Neural cell (in vitro differentiated cells): ENCODE measurements around the gene MSL2. TPM values are rescaled to one million over a fixed set of nuclear protein-coding genes. Genes with fewer than 3 reads are reported as not detected.

ENCODE experiments used
- H2AFZ ChIP-seq: fragments of 200-600, 300-800 bp; sonication (generic), shearing (Covaris generic); 2 replicates; pipeline ENCODE4 v1.6.0; 2014; ENCODE audit warnings: low read depth, mild to moderate bottlenecking, antibody characterized with exemption, low read length, moderate library complexity
- H3F3A ChIP-seq: fragments of 200-600 bp; shearing (Covaris generic); 2 replicates; pipeline ENCODE4 v1.6.1; 2016; ENCODE audit warnings: mild to moderate bottlenecking, moderate library complexity, mixed read lengths, antibody characterized with exemption, low read length; ENCODE audit not compliant: insufficient read depth, poor library complexity, severe bottlenecking
- H3K27ac ChIP-seq: fragments of 200-600, 300-800 bp; sonication (generic), shearing (Covaris generic); 2 replicates; pipeline ENCODE4 v1.5.1; 2014; ENCODE audit warnings: mild to moderate bottlenecking, low read length, moderate library complexity
- H3K27me3 ChIP-seq: fragments of 300-800, 200-600 bp; sonication (generic), shearing (Covaris generic); 2 replicates; pipeline ENCODE4 v1.6.0; 2014; ENCODE audit warnings: mild to moderate bottlenecking, low read depth, low read length, moderate library complexity; ENCODE audit not compliant: insufficient read depth
- H3K36me3 ChIP-seq: fragments of 300-800, 200-600 bp; sonication (generic), shearing (Covaris generic); 2 replicates; pipeline ENCODE4 v1.5.1; 2014; ENCODE audit warnings: mild to moderate bottlenecking, antibody characterized with exemption, low read length, moderate library complexity; ENCODE audit not compliant: insufficient read depth
- H3K4me2 ChIP-seq: fragments of 300-800, 200-600 bp; sonication (generic), shearing (Covaris generic); 2 replicates; pipeline ENCODE4 v1.6.0; 2014; ENCODE audit warnings: mild to moderate bottlenecking, low read length
- H3K4me3 ChIP-seq: fragments of 300-800, 200-600 bp; sonication (generic), shearing (Covaris generic); 2 replicates; pipeline ENCODE4 v1.5.1; 2014; ENCODE audit warnings: mild to moderate bottlenecking, low read length, moderate library complexity
- H3K79me2 ChIP-seq: fragments of 200-600 bp; shearing (Covaris generic); replicated peaks from 2 replicates; pipeline ENCODE4 v1.6.0; 2014; ENCODE audit warnings: mild to moderate bottlenecking, low read length, moderate library complexity; ENCODE audit not compliant: insufficient read depth
- H3K9ac ChIP-seq: fragments of 300-800, 200-600 bp; sonication (generic), shearing (Covaris generic); 2 replicates; pipeline ENCODE4 v1.6.1; 2016; ENCODE audit warnings: mild to moderate bottlenecking, low read length, mixed read lengths
- H3K9me2 ChIP-seq: fragments of 200-600 bp; shearing (Covaris generic); 2 replicates; pipeline ENCODE4 v1.6.1; 2016; ENCODE audit warnings: mild to moderate bottlenecking, low read length, mixed read lengths; ENCODE audit not compliant: insufficient read depth
- H3K9me3 ChIP-seq: fragments of 200-600, 300-800 bp; sonication (generic), shearing (Covaris generic); 2 replicates; pipeline ENCODE4 v1.6.1; 2016; ENCODE audit warnings: mild to moderate bottlenecking, mixed run types, low read length, moderate library complexity, mixed read lengths
- H4K20me1 ChIP-seq: fragments of 200-600 bp; shearing (Covaris generic); 2 replicates; pipeline ENCODE4 v1.6.1; 2016; ENCODE audit warnings: mild to moderate bottlenecking, mixed run types; ENCODE audit not compliant: insufficient read depth
- CTCF ChIP-seq: fragments of 450-650 bp; IDR thresholded peaks from 2 replicates; pipeline ENCODE4 v1.5.1; 2014; ENCODE audit warnings: antibody characterized with exemption, mild to moderate bottlenecking, moderate library complexity; ENCODE audit not compliant: poor library complexity, severe bottlenecking
- EP300 ChIP-seq: fragments of 450-650 bp; conservative IDR thresholded peaks from 2 replicates; pipeline ENCODE4 v1.6.1; 2014; ENCODE audit warnings: antibody characterized with exemption, mild to moderate bottlenecking, moderate library complexity; ENCODE audit not compliant: poor library complexity, severe bottlenecking
- MXI1 ChIP-seq: fragments of 450-650 bp; conservative IDR thresholded peaks from 2 replicates; pipeline ENCODE4 v1.6.1; 2014; ENCODE audit warnings: antibody characterized with exemption, mild to moderate bottlenecking; ENCODE audit not compliant: poor library complexity, severe bottlenecking
- POLR2AphosphoS5 ChIP-seq: IDR thresholded peaks from 2 replicates; pipeline ENCODE4 v1.6.1; 2012
- RAD21 ChIP-seq: fragments of 450-650 bp; conservative IDR thresholded peaks from 2 replicates; pipeline ENCODE4 v1.6.1; 2014; ENCODE audit warnings: antibody characterized with exemption, mild to moderate bottlenecking, moderate library complexity
- REST ChIP-seq: IDR thresholded peaks from 2 replicates; pipeline ENCODE4 v1.6.1; 2012; ENCODE audit warnings: borderline replicate concordance
- SMC3 ChIP-seq: fragments of 450-650 bp; conservative IDR thresholded peaks from 2 replicates; pipeline ENCODE4 v1.6.1; 2014; ENCODE audit warnings: antibody characterized with exemption, mild to moderate bottlenecking, moderate library complexity; ENCODE audit not compliant: poor library complexity
- TAF1 ChIP-seq: IDR thresholded peaks from 2 replicates; pipeline ENCODE4 v1.6.1; 2012; ENCODE audit warnings: low read depth
- polyA plus RNA-seq: library from polyadenylated mRNA; depleted of rRNA; stranded (reverse); fragments of >200 nt; gene quantifications from 2 replicates; pipeline ENCODE4 v1.2.3, GENCODE V29; 2014

The MSL2 gene
- polyA plus RNA-seq, 1 donor from 2014 or later = 12.8 TPM

GRCh38 chr3:136211547-136211946, 15.4 kb upstream of the MSL2 start:
- no peaks in the 10 kb centered on the region for H4K20me1 ChIP-seq

GRCh38 chr3:136209921-136210320, 13.8 kb upstream of the MSL2 start:
- Histone ChIP-seq H3K4me3 (no peak overlapping the region), H3K9me2 (no peaks in the 10 kb centered on the region), H3K27me3 (no peaks in the 10 kb centered on the region), H3F3A (no peaks in the 10 kb centered on the region), H4K20me1 (no peaks in the 10 kb centered on the region), H2AFZ (no peak overlapping the region), H3K9ac (no peak overlapping the region), H3K36me3 (no peaks in the 10 kb centered on the region), H3K9me3 (no peaks in the 10 kb centered on the region), H3K4me2 (no peak overlapping the region), H3K27ac (no peak overlapping the region), H3K79me2 (no peaks in the 10 kb centered on the region)
- TF ChIP-seq TAF1 (no peak), CTCF (no peak), POLR2AphosphoS5 (no peak), REST (no peak), MXI1 (no peak), EP300 (no peak), SMC3 (no peak), RAD21 (no peak)

More at GRCh38 chr3:136211547-136211946, 15.4 kb upstream of the MSL2 start:
- no peak overlapping the region for H3K4me3 ChIP-seq
- no peak overlapping the region for H3K4me2 ChIP-seq
- no peak overlapping the region for H3K9ac ChIP-seq
- no peak overlapping the region for H3K27ac ChIP-seq
- no peaks in the 10 kb centered on the region for H3F3A ChIP-seq
- H3K36me3 ChIP-seq = no peaks in the 10 kb centered on the region
- no peaks in the 10 kb centered on the region for H3K9me3 ChIP-seq
- no peaks in the 10 kb centered on the region for H3K9me2 ChIP-seq
- no peaks in the 10 kb centered on the region for H3K27me3 ChIP-seq
- no peak for TF ChIP-seq RAD21
- TF ChIP-seq REST = no peak
- TF ChIP-seq CTCF = no peak
- no peak for TF ChIP-seq TAF1
- no peak for TF ChIP-seq SMC3
- no peak overlapping the region for H2AFZ ChIP-seq
- H3K79me2 ChIP-seq = no peaks in the 10 kb centered on the region
